ENCODE measurements around the gene ANKK1. TPM values are rescaled to one million over a fixed set of nuclear protein-coding genes. Genes with fewer than 3 reads are reported as not detected.

Gene ANKK1
- total and polyA plus RNA-seq, 2 of the 8 experiments (the other 6 are each of a cell fraction or from before 2014, with no cell fraction given): 0.11 TPM; not detected in 1

DNA sequence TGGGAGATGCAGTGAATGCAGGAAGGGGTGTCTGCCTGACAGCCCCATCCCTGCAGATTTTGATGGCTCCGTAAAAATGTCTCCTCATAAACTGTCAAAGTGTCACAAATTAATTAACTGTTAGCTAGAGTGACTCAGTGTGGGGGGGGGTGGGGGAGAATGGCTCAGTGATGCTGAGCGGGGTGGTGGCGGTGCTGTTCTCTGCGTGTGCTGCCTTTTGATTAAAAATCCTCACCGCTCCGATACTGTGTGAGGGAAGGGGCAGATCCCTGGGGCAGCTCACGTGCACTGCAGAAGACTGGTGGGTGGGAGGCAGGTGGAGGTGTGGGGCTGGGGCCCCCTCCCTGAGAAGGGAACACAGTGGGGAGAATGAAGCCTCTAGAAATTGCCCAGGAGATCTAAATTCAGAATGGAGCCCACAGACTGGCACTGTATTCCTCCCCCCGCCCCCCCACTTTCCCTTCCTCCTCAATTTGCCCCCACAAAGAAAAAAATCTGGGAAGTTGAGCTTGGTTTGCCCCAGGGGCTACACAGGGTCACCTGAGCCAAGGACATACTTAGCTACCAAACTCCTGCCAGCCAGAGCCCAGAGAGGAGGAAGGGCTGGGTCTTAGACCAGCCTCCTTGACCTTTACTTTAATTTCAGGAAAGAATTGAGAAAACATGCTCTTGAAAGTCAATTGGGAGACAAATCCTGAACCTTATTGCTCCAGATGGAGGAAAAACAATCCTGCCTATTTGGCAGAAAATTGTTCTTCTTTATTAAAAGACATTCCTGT lies 47.8 kb downstream of the ANKK1 start:
- Histone ChIP-seq H3K9me3 (ENCODE audit: insufficient read depth in 2 of 2, low read depth in 1 of 2, low read length in 1 of 2) (no peaks in the 10 kb centered on the region), H3K36me3 (ENCODE audit: control insufficient read depth in 2 of 4, insufficient read depth in 4 of 4, low read length in 3 of 4) (no peaks in the 10 kb centered on the region), H4K8ac (ENCODE audit: extremely low read depth, insufficient read depth, low read length) (no peak overlapping the region), H3K56ac (replicated peaks; ENCODE audit: insufficient read length, low read depth, low read length) (no peak overlapping the region), H2BK5ac (ENCODE audit: low read depth, low read length) (no peak overlapping the region), H3K23me2 (ENCODE audit: low read depth, low read length) (no peaks in the 10 kb centered on the region), H3K23ac (ENCODE audit: insufficient read length) (no peak overlapping the region), H3K18ac (ENCODE audit: extremely low read depth, low read length) (no peak overlapping the region), H3K4me1 (replicated peaks in 1 of 4; ENCODE audit: control insufficient read depth in 3 of 4, insufficient read depth in 4 of 4, low read length in 3 of 4) (peaks cover 0 to 8% (median 1%) of the 10 kb centered on the region in 4 experiments; a peak in 3 of 7 replicates), H2BK120ac (replicated peaks; ENCODE audit: low read depth, low read length) (no peak overlapping the region), H3K9ac (replicated peaks in 1 of 4; ENCODE audit: extremely low read depth in 1 of 4, low read depth in 3 of 4, low read length in 3 of 4) (no peak overlapping the region), H3K79me1 (ENCODE audit: low read depth, low read length) (no peaks in the 10 kb centered on the region), H3K27me3 (replicated peaks in 1 of 4; ENCODE audit: control insufficient read depth in 3 of 4, extremely low read depth in 1 of 4, insufficient read depth in 3 of 4, low read length in 3 of 4) (no peaks in the 10 kb centered on the region; a peak in 1 of 7 replicates), H2AK5ac (ENCODE audit: low read depth, low read length) (no peak overlapping the region), H2BK15ac (ENCODE audit: low read length) (no peak overlapping the region), H4K20me1 (replicated peaks in 1 of 2; ENCODE audit: control insufficient read depth in 1 of 2, insufficient read depth in 2 of 2, low read length in 2 of 2) (no peaks in the 10 kb centered on the region), H3K27ac (ENCODE audit: low read depth, low read length) (no peak overlapping the region), H2BK12ac (ENCODE audit: low read depth, low read length) (no peak overlapping the region), H4K91ac (replicated peaks; ENCODE audit: insufficient read length, low read length) (no peak overlapping the region), H3K79me2 (ENCODE audit: control insufficient read depth in 1 of 2, insufficient read depth in 2 of 2, low read length in 2 of 2) (no peaks in the 10 kb centered on the region), H2BK20ac (ENCODE audit: low read length) (no peak overlapping the region), H2AFZ (ENCODE audit: low read length) (no peak overlapping the region), H3K14ac (ENCODE audit: insufficient read length) (no peak overlapping the region), H3K4me3 (ENCODE audit: extremely low read depth in 1 of 4, insufficient read depth in 2 of 4, low read depth in 3 of 4, low read length in 4 of 4) (no peak overlapping the region), H3K4ac (replicated peaks; ENCODE audit: insufficient read length, low read depth, low read length) (no peak overlapping the region), H3K4me2 (ENCODE audit: insufficient read depth in 1 of 2, low read depth in 2 of 2, low read length in 2 of 2) (no peak overlapping the region), H4K5ac (ENCODE audit: insufficient read length, low read depth, low read length) (no peak overlapping the region)
- no peak for FAIRE-seq
- DNase-seq (ENCODE audit: low read depth in 1 of 2, low spot score in 2 of 2): no peak
- POLR2A ChIA-PET (ENCODE audit: partially characterized antibody): no interaction called here
- CTCF ChIA-PET (ENCODE audit: partially characterized antibody): interaction anchor here (0.6 to 1.1 kb wide), 2 partner anchors 39 to 129 kb away, joined by 3 read pairs; no protein-coding TSS in a partner anchor
- 88% methylated on average over 4 of the region's 8 CpGs; no CpG with 5 or more reads in 1 of the 2 experiments for WGBS, 2 experiments (ENCODE audit: extremely low coverage in 1 of 2, insufficient coverage in 1 of 2, insufficient read length in 1 of 2, insufficient replicate concordance in 2 of 2, low coverage in 1 of 2, low lambda C conversion rate in 2 of 2, missing lambda C conversion rate in 1 of 2)
- TF ChIP-seq TAF7 (optimal IDR thresholded peaks at IDR 0.05; ENCODE audit: borderline replicate concordance, low read depth, low read length): no peak
- no peak for TF ChIP-seq GABPA (IDR thresholded peaks at IDR 0.05; ENCODE audit: borderline replicate concordance, insufficient read depth, low read length)
- TF ChIP-seq YY1 (IDR thresholded peaks at IDR 0.05; ENCODE audit: low read depth, low read length): no peak
- no peak for TF ChIP-seq KDM4A (IDR thresholded peaks at IDR 0.05; ENCODE audit: low read depth, low read length, severe bottlenecking)
- TF ChIP-seq SP4 (IDR thresholded peaks at IDR 0.05; ENCODE audit: low read length): no peak
- no peak for TF ChIP-seq TBP (IDR thresholded peaks at IDR 0.05; ENCODE audit: low read depth, low read length)
- no peak for TF ChIP-seq SUZ12 (IDR thresholded peaks at IDR 0.05; ENCODE audit: low read length)
- TF ChIP-seq SIRT6 (IDR thresholded peaks at IDR 0.05; ENCODE audit: low read length): no peak
- no peak for TF ChIP-seq TAF1 (IDR thresholded peaks at IDR 0.05; ENCODE audit: low read depth, low read length)
- TF ChIP-seq, protein P1, sequence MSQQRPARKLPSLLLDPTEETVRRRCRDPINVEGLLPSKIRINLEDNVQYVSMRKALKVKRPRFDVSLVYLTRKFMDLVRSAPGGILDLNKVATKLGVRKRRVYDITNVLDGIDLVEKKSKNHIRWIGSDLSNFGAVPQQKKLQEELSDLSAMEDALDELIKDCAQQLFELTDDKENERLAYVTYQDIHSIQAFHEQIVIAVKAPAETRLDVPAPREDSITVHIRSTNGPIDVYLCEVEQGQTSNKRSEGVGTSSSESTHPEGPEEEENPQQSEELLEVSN (IDR thresholded peaks at IDR 0.05): no peak
- TF ChIP-seq ZNF274 (IDR thresholded peaks at IDR 0.05; ENCODE audit: borderline replicate concordance, extremely low read depth, low read length): no peak
- TF ChIP-seq SP2 (IDR thresholded peaks at IDR 0.05; ENCODE audit: low read length): no peak
- no peak for TF ChIP-seq SIN3A (conservative IDR thresholded peaks at IDR 0.05 in 1 of 2, IDR thresholded peaks at IDR 0.05 in 1 of 2; ENCODE audit: low read depth in 1 of 2, low read length in 2 of 2)
